GM21576 (cell line): ENCODE data around the gene SRP14.
"Not testable (repeated sequence)": the region's sequence is repeated elsewhere in the genome, so short reads cannot be mapped to it uniquely, and the experiment has no call there.

ENCODE experiments used
- ATAC-seq: cut with Tn5 transposase; IDR thresholded peaks from one replicate; pipeline ENCODE4 v1.9.1; 2021; ENCODE audit warnings: mild to moderate bottlenecking, moderate library complexity; ENCODE audit not compliant: unreplicated experiment

Gene SRP14

DNA sequence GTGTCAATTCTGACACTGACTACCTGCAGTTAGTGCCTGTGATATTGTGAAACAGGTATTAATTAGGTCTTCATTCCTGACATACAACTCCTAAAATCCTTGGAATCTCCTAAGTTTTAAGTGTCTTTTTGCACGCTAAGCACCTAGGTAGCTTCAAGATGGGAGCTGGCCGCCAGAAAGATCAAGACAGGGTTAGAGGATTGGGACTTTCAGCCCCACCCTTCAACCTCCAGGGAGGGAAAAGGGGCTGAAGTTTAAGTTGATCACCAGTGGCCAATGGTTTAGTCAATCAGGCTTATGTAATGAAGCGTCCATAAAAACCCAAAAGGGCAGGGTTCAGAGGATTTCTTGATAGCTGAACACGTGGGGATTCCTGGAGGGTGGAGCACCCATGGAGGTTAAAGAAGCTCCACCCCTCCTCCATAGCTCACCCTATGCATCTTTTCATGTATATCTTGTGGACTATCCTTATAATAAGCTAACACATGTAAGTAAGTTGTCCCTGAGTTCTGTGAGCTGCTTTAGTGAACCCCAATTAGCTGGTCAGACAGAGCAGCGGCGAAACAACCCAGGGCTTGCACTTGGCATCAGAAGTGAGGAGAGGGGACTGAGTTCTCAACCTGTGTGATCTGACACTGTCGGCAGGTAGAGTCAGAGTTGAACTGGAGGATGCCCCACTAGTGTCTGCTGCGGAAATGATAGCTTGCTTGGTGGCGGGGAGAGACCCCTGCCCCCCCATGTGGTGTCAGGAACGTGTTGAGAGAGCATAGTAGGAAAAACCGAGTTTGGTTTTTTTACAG is 12.8 kb upstream of the SRP14 start:
- ATAC-seq, result no peak

DNA sequence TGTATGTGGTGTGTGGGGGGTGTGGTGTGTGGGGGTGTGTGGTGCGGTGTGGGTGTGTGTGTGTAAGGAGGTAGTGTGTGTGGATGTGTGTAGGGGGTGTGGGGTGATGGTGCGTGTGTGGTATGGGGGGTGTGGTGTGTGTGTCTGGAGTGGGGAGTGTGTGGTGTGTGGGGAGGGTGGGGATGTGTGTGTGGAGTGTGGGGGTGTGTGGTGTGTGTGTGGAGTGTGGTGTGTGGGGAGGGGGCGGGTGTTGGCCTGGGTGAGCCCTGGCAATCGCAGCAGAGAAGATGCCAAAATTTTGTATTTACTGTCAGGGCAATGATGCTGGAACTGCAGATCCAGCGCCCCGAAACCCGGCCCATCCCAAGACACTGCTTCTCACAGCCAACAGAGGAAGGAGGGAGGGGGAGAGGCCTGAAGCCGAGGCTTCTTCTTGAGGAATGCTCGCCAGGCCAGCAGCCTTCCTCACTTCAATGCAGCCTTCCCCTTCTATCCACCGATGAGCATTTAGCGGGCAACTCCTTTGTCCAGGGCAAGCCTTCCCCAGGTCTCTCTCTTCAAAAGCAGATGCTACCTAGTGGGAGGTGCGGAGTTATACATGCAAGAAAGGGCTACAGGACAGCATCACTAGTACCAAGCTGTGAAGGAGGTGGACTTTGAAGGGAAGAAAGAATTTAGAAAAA is 11.9 kb upstream of the SRP14 start:
- ATAC-seq, result no peak

DNA sequence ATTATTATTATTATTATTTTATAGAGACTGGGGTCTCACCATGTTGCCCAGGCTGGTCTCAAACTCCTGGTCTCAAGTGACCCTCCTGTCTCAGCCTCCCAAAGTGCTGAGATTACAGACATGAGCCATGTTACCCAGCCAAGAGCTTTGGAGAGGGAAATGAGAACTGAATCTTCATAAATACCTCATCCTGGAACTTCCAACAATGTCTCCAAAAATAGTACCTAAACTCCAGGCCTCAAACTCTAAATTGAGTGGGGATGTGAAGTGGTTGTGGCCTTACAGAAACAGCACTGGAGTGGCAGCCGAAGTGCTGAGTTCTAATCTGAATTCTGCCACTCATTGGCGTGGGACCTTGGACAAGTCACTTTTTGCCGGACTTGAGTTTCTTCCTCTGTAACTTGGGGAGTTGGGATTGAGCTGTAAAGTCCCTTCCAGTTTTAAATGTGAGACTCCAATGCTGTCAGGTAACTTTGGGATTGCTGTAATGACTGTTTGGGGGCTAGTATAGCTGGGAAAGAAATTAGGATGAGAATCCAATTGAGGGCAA is 10.0 kb upstream of the SRP14 start:
- ATAC-seq, result no peak

DNA sequence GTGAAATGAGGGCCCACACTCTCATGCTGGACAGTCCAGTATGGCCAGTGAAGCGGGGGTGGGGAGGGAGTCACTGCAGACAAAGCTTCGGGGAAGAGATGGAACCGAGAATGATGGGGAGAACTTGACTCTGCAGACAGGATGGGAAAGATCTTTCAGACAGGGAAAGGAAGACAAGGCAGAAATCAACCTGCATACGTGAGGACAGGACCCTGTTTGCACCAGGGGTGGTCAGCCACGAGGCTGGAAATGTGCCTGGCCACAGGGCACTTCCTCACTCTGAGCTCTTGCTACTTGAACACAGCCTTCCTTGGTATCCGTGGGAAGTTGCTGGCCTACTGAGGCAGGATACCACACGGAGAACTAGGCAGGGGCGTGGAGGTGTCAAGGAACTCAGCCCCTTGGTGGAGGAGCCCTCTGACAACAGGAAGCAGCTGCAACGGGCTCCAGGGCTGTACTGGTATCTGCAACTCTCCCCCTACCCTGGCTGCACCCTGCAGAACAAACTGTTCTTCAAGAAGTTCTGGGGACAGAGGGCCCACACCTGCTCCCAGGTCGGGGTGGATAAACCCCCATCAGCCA is 9.3 kb upstream of the SRP14 start:
- ATAC-seq, result peak; percentile 28

DNA sequence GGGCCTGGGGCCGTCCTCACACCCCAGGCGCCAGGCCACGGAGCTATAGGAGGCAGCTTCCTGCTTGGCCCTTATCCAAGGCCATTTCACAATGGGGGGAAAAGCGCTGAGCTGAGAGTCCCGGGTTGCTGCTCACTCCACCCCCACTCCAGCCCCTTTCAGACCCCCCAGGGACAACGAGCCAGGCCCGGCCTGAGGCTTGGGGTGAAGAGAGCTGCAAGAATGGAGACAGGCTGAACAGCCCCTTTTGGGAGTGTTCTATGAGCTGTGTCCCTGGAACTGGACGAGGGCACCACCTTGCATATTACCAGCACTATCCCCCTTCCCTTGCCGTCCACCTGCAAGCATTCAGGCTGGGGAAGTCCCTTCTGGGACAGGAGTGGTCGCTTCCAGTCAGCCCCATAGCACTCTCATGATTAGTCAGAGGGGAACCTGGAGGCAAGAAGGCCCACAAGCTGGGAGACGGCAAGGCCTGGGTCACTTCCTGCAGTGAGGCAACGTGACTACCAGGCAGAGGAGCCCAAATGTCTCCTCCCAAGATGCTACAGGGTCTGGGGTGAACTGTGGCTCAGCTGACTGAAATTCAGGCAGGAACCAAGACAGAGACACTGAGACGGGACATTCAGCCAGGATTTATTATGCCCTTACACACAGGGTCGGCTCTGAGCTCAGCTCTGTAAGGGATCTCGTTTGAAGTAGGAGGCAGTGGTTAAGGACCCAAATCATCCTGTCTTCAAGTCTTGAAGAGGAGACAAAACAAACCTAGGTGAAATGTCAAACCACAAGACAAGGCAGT is 8.6 kb upstream of the SRP14 start:
- ATAC-seq, result peak; percentile 45

DNA sequence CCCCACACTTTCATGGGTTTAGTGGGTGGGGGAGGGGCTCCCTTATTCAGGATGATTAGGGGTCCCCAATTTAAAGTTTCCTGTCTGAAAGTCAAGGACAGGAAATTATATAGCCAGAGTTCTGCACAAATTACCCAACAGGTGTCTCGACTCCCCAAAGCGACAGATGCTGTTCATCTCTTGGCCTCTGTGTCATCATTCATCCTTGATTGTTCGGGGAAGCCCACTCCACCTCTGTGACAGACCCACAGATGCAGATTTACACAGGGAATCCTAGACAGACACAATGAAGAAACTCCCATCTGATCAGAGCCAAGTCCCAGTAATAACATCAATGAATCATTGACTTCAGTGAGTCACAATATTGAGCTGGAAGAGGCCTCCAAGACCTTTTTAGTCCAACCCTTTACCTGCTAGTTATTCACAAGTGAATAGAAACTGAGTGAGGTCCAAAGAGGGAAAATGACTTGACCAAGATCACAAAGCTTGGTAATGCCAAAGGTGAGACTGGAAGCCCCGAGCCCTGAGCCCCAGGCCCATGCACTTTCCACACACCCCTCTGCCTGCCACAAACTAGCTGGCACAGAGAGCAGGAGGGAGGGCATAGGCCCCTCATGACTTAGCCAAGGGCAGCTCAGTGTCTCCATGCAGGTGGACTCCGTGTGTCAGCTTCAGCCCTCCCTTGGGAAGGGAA is 7.9 kb upstream of the SRP14 start:
- ATAC-seq, result no peak

DNA sequence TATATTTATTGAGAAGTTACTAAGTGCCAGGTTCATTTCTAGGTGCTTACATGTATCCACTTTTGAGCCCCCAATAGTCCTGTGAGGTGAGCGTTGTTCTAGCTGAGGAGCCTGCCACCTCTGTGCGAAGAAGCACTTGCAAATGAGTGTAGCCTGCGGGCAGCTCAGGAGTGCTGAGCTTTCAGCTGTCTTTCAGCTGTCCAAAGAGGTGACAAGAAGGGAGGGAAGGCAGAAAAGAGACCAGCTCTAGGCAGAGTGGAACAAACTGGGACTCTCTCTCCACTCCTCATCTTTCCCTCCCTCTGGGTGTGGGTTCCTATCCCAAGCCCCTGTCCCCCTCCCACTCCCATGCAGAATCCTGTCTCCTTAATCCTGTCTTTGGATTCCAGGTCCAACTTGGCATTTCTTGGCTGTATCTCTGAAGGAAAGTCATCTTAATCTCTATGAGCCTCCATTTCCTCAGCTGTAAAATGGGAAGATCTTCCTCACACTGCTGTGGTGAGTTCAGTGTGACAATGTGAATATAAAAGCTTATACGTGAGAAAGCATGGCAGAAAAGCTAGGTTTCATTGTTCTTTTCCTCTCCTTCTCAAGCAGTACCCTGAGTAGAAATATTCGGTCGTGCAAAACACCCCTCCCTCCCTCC is 6.7 kb upstream of the SRP14 start:
- ATAC-seq, result no peak

DNA sequence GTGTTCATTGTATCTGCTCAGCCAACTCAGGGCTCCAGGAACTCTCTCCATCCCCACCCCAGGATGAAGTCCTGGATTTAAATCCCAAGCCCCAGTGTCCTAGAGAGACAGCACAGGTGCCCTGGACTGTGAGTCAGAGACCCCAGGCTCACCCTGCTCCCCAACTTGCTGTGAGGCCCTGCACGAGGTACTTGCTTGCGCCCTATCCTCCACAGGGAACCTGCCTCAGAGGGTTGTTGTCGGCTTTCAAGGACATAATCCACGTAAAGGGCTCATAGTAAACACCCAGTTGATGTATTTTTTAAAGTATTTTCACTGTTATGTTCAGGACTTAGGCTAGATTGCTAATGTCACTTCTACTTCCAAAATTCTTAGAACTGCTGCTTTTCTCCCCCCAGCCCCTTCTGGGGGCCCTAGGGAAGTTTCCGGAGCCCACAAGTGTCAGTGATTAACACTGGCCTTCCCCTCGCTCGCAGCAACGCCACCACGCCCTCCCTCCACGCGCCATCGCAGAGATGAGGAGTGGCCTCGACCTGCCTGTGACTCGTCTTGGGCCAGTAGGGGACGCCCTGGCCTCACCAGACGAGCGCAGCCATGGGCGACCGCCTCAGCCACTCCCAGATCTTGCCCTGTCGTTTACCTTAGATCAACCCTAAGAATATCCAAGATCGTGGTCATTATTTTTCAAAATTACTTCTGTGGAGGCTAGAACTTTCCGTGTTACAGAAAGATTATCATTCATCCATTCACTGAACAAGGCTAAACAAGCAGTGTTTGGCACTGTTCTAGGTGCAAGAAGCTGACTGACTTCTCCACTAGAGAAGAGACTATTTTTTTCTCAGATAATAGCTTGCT is 6.0 kb upstream of the SRP14 start:
- ATAC-seq, result peak; percentile 70

DNA sequence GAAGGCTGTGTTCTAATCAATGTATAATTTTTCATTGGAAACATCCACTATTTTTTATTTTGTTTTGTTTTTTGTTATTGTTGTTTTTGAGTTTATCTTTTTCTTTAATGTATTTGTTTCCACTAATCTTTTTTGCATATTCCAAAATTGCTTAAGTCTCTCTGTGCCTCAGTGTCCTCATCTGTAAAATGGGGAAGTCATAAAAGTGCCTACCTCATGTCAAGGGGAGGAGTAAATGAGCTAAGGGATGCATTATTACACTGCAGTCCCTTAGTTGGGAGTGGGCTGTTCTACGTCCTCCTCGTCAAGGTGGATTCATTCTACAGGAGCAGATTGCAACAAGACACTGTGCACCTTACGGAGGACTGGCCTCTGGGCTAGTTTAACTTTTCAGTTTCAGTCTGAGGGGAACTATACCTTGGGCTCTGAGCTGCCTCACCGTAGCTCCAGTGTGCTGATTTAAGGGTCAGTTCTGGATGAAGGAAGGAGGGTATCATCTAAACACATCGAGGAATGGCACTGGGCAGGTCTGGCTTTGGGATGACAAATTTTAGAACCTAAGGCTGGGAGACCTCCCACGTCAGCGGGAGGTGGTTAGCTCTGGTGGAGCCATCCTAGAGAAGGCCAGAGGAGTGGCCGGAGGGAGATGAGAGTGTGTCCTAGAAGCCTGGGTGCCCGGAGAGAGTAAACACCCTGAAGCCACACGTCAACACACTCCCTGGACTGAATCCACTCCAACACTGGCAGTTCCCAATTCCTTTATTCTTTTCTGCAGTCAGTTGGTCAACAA is 5.1 kb upstream of the SRP14 start:
- ATAC-seq, result no peak

DNA sequence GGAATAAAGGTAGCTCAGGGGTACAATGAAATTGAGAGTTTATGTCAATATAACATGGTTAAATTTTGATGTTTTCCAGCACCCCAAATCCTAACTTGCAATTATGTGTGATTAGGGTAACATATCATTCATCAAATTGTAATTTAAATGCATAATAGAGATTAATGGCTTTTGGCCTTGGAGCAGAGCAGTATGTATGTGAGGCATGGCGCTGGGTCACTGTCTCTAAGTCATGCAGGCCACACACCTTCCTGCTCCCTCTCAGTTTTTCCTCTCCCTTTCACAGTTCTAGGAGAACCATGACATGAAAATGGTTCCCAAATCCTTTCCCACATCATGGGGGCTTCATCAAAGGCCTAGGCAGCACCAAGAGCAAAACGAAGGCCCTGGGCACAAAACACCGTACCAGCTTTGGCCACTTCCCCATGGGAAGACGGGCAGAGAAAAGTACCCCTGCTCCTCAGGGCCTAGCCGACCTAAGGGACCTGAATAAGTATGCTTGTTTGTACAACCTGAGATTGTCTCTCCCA is 3.9 kb upstream of the SRP14 start:
- no peak for ATAC-seq

DNA sequence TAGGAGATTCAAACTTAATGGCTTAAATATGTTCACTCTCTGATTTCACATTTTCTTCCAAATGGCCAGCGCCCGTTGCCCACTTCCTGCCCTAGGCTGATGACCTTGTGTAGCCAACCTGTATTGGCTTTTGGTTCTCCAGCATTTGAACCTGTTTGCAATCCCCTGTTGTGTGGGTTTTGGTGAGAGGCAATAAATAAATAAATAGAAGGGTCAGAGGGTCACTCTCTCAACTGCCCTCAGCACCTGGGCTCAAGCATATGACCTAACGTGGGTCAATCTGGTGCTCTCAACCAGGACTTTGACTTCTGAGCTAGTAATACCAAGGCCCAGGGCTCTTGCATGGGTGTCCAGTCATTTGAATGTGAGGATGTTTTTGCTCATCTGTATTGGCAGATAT is 1.8 kb upstream of the SRP14 start:
- no peak for ATAC-seq

DNA sequence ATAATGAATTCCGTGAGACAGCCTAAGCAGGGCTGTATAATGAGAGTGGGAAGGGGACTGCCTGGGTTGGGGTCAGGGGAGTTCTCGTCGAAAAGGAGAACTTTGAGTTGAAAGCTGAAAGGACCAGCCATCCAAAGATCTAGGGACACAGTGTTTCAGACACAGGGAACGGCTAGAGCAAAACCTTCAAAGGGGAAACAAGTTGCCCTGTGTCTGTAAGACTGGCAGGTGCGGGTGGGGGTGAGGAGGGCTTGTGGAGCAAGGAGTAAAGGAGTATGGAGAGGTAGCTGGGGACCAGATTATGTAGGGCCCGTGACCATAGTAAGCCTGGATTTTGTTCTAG is 1.3 kb upstream of the SRP14 start:
- ATAC-seq, result no peak

DNA sequence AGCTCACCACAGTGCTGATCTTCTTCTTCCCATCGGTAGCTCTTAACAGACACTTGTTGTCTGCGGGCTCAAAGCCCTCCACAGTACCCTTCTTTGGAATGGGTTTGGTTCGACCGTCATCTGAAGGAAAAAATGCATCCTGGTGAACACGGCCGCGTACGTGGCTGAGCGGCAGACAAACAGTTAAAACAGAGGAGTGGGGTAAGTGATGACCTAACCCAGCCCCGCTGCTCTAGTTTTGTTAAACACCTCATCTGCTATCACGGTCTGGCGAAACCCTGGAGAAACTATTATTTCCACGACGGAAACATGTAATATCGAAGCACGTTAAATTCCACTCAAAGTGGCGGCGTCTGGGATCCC is 725 bp downstream of the SRP14 start:
- ATAC-seq, result no peak

DNA sequence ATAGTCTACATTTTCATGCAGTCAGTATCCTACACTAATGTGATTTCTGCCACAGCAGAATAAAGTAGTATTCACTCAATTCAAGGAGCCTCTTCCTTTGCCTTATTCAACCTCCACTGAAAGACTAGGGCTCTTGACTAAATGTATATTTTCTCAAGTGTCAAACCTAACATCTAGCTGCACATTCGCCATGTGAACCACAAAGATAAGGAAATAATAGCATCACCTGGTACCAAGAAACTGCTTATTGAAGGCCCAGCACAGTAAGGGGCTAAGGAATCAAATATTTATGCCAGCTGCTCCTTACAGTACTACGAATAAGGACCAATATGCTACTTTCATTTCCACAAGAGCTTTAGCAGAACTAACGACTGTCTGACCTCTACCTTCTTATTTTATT is 1.3 kb downstream of the SRP14 start:
- no peak for ATAC-seq

DNA sequence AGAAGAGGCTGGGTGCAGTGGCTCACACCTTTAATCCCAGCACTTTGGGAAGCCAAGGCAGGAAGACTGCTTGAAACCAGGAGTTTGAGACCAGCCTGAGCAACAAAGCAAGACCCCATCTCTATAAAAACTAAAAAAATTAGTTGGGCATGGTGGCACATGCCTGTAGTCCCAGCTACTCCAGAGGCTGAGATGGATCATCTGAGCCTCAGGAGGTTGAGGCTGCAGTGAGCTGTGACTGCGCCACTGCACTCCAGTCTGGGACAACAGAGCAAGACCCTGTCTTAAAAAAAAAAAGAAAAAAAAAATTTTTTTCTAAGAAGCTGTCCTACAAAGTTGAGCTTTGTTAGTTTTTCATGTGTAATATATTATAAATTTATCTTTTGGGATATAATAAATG is 3.8 kb downstream of the SRP14 start:
- not testable (repeated sequence) for ATAC-seq

DNA sequence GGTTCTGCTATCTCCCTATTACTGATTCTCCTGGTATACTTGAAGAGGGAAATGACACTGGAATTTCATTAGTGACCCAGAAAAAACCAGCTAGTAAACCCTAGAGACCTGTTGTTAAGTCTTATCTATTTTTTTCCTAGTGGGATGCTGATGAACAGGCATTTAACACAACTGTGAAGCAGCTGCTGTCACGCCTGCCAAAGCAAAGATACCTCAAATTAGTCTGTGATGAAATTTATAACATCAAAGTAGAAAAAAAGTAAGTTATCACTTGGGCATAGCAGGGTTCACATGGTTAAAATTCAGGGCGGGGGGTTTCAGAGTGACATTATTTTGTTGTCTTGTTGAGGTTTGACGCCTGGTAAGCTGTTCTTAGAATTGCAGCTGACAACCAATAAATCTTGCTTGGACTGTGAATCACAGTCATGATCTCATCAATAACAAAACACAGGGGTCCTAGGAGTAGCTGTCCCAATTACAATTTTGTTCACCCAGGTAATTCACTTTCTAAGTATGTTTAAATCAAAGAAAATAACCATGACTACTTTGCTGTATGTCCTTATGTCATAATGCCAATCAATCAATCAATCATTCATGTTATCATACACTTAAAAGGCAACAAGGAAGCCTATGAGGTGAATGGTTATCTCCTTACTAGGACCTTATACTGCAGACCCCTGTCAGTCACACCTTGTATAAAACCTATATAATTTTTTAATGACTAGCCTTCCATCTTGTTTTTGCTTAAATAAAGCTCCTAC is 4.6 kb downstream of the SRP14 start:
- no peak for ATAC-seq

DNA sequence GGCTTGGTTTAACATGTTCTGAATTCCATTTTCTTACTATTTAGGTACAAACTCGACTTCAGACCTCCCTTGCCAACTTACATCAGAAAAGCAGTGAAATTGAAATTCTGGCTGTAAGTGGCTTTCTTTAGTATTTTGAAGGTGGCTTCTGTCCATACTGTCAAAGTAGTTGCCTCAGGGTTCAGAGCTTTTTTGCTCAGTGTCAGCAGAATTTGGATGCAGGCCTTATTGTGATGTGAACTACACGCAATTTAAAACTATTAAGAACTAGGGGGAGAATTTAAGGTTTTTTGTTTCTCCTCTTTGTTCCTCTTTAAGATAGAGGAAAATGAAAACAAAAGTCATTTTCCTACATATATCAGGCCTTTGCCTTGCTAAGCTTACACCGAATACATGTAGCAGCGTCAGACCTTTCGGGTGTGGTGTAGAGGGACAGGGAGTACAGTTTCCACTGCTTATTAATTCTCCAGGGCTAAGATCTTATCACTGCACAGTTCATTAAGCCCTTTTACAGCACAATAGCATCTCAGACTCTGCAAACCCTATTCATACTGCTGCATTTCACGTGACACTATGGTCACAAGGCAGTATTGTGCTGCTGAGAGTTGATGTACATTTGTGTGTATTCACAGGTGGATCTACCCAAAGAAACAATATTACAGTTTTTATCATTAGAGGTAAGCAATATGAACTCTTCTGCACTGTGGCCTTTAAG is 6.7 kb downstream of the SRP14 start:
- ATAC-seq, result no peak
